HG03457 (cell line): ENCODE data around the gene SYNPO2.

ENCODE experiments used
- ATAC-seq: cut with Tn5 transposase; IDR thresholded peaks from one replicate; pipeline ENCODE4 v1.9.1; 2021; ENCODE audit warnings: moderate number of reproducible peaks; ENCODE audit not compliant: unreplicated experiment

Gene SYNPO2

GRCh38 chr4:118923891-118924290 is 35.2 kb downstream of the SYNPO2 start:
- ATAC-seq: no peak

DNA sequence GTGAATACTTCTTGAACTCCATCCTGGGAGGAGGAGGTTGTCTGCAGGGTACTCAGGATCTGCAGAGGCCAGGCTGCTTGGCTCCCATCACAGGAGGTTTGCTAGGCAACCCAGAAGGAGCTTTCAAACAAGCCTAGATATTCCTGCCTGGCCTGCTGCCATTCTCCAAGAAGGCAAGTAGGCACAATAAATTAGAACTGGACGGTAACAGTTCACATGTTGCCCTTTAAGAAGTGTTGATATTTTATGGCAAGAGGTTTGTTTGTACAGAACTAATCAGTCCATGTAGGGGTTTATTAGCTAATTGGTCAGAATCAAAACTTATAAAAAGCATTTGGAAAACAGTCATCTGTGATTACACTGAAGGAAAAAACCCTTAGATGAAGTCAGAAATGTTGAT is 39.3 kb downstream of the SYNPO2 start:
- ATAC-seq: no peak

- ATAC-seq: no peak
Observed at GRCh38 chr4:118930255-118930654, 41.6 kb downstream of the SYNPO2 start.

- no peak for ATAC-seq
Observed at GRCh38 chr4:118931786-118932185, 43.1 kb downstream of the SYNPO2 start.

- no peak for ATAC-seq
Observed at GRCh38 chr4:118935819-118936218, 47.2 kb downstream of the SYNPO2 start.

DNA sequence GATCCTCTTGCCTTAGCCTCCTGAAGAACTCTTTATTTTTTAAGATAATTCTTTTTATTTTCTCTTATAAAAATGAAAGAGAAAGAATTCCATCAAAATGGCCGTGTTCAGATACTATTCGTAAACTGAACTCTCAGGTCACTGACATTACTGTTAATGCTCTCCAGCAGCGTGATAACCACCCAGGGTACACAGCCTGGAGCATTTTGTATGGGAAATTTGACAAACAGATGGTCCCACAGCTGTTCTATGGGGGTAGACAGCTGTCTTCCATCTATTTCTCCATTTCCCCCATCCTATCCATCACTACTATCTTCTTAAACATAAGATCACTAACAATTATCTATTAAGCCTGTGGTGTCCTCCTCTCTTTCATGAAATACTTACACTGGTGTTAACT is 47.8 kb downstream of the SYNPO2 start:
- ATAC-seq: no peak

GRCh38 chr4:118939169-118939783 is 50.6 kb downstream of the SYNPO2 start:
- ATAC-seq: no peak

DNA sequence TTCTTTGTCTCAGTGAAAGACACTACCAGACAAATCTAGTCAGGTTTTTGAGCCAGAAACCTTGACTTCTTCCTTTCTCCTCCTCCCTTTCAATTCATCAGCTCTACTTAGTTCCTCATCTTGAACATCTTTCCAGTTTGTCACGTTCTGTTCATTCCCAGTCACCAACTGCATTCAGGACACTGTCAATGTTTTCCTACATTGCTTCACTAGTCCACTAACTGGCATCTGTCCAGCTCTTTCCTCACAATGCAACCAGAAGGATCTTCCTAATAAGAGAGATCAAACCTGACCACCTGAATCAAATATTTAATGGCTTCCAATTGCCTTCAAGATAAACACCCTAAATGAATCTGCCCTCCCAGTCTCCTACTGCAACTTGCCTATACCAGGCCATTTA is 52.5 kb downstream of the SYNPO2 start:
- no peak for ATAC-seq

GRCh38 chr4:118941799-118942198 is 53.1 kb downstream of the SYNPO2 start:
- no peak for ATAC-seq

DNA sequence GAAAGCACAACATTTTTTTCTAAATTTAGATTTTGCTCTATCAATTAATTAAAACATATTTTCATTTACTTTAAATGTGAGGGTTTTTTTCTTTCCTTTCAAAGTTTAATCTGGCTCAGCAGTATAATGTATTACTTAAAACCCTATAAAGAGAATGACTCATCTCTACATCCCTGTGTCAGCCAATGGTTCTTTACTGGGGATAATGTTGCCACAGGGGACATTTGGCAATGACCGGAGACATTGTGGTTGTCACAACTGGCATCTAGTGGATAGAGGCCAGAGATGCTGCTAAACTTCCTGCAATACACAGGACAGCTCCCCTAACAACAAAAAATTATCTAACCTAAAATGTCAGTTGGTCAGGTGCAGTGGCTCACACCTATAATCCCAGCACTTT is 53.8 kb downstream of the SYNPO2 start:
- ATAC-seq: no peak

- no peak for ATAC-seq
Observed at GRCh38 chr4:118947095-118947494, 58.4 kb downstream of the SYNPO2 start.

GRCh38 chr4:118948545-118949144 is 60.0 kb downstream of the SYNPO2 start:
- no peak for ATAC-seq

GRCh38 chr4:118950224-118950623 is 61.6 kb downstream of the SYNPO2 start:
- ATAC-seq: no peak

GRCh38 chr4:118950929-118951570 is 62.4 kb downstream of the SYNPO2 start:
- ATAC-seq: no peak

DNA sequence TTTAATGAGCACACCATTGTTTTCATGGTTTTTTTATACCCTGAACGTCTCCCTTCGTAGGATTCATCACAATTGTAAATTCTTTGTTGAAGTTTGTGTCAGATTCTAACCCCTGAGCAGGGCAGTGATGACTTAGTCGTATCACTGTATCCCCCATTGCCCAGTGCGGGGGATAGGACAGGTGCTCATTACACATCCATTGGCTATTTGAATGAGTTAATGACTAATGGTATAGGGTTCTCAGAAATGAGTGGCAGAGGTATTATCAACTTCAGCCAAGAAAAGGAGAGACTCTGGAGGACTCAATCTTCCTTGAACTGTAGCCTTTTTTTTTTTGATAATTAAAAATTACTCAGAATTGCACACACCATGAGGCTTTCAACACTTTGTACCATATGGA is 64.6 kb downstream of the SYNPO2 start:
- ATAC-seq: no peak

DNA sequence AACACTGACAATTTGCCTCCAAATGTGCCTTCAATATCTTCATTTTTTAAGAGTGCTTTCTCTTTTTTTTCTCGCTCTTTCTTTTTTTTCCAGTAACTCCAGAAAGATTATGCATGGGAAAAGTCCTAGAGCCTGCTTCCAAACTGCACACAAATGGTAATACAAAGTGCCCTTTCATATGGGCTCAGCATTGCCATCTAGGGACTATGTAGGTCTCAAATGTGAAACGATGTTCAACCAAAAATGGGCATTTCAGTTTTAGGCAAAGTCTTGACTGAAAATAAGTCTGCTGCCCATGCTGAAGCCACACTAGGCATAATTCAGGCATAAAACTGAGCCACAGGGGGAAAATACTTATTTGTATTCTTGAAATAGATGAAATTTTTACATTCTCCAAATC is 65.6 kb downstream of the SYNPO2 start:
- ATAC-seq: no peak

- no peak for ATAC-seq
Observed at GRCh38 chr4:118955515-118955914, 66.9 kb downstream of the SYNPO2 start.

- ATAC-seq: no peak
Observed at GRCh38 chr4:118957722-118958445, 69.2 kb downstream of the SYNPO2 start.

GRCh38 chr4:118962540-118962939 is 73.9 kb downstream of the SYNPO2 start:
- ATAC-seq: no peak

GRCh38 chr4:118964891-118965411 is 76.3 kb downstream of the SYNPO2 start:
- ATAC-seq: no peak

DNA sequence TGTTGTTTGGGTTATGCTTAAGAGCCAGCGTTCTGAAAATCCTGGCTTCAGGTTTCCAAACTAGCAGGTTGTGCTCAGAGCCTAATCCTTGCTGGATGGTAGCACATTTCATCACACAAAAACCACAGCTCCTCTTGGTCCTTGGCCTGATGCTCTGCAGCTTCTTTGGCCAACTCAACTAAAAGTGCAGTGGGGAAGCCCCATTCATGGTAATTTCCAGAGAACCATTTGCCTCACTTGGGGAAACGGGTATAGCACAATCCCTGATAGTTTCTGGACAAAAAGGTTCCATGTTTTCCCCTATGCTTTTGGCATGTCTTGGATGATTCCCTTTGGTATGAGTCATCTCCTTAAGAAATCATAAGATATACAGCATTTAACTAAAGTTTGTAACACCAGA is 78.7 kb downstream of the SYNPO2 start:
- no peak for ATAC-seq

- peak; percentile 100 for ATAC-seq
Observed at GRCh38 chr4:118968005-118968404, 79.4 kb downstream of the SYNPO2 start.
